Umbilical cord (tissue), 2 donors: ENCODE measurements around the gene ENTPD7. TPM values are rescaled to one million over a fixed set of nuclear protein-coding genes. Genes with fewer than 3 reads are reported as not detected.
"Not testable (repeated sequence)": the region's sequence is repeated elsewhere in the genome, so short reads cannot be mapped to it uniquely, and the experiment has no call there.

Experiments
- DNase-seq: peaks from one replicate; pipeline ENCODE4 v3.0.0-alpha.2; 2015; ENCODE audit warnings: low spot score
- total RNA-seq: library from RNA; depleted of rRNA; stranded (reverse); fragments of >200 nt; gene quantifications from one replicate; pipeline ENCODE4 v1.2.3, GENCODE V29; 2014; ENCODE audit warnings: low replicate concordance; ENCODE audit not compliant: insufficient read depth

ENTPD7 gene
- total RNA-seq, 1 donor from 2014 or later, result 19.0 TPM

DNA sequence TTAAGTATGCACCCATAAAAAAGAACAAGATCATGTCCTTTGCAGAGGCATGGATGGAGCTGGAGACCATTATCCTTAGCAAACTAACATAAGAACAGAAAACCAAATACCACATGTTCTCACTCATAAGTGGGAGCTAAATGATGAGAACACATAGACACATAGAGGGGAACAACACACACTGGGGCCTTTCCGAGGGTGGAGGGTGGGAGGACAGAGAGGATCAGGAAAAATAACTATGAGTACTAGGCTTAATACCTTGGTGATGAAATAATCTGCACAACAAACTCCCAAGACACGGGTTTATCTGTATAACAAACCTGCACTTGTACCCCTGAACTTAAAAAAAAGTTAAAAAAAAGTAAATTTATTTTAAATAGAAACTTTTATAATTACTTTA lies 86.9 kb downstream of the ENTPD7 start:
- DNase-seq, result not testable (repeated sequence)

DNA sequence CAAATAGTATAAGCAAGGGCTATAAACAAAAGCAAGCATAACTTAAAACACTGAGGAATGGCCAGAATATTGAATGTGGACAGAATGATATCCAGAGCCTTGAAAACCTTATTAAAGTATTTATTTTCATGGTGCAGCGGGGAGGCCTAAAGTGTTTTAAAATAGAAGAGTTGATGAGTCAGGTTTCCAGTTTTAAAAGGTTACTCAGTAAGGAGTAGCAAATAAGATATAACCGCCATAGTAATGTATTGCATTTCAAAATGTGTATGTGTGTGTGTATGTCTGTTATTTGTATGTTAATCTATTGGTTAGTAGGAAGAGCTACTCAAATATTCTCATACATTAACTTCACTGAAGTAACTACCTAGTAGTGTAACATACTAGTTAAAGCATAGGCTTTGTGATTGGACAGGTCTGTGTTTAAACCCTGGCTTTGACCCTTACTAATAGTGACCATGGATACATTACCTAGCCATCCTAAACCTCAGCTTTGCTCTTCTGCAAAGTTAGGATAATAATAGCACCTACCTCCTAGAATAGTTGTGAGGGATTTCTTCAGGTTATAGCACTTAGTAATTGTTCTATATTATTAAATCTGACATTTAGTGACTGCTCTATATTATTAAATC lies 89.6 kb downstream of the ENTPD7 start:
- DNase-seq, result peak; percentile 27

DNA sequence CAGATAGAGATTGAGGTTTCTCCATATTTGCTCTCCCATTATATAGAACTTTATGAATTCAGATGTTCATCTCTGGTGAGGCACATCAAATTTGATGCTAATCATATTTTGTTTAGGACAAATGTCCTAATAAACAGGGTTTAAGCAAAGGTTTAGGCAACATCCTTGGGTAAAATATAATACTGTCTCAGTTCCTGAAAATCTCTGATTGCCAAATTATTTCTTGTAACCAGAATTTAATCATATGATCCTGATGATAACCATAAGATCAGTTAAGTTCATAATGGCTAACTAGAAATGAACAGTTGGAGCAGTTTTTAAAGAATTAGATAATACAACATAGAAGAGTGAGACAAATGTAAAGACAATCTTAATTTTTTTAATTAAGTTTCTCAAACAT lies 91.3 kb downstream of the ENTPD7 start:
- no peak for DNase-seq

DNA sequence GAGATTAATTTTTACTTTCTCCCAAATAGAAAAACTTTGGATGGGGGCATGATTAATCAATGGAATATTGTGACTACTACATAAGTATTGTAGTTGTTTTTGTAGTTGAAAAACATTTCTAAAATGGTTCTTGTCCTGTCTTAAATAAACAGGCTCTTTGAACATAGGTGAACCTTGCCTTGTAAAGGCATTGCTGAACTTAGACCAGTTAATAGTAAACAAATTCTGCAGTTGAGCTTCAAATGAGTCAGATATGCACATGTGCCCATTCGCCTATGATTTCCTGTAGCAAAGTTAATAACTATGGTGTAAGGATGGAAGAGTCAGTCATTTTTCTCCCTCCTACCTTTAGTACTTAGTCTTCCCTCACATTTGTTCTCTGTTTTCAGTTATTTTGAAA lies 95.4 kb downstream of the ENTPD7 start:
- DNase-seq, result no peak

Other genes starting within 250 kb of the ENTPD7 start
- gene GOT1, start 228.9 kb upstream of the ENTPD7 start, total RNA-seq, result 2.6 TPM
- gene NKX2-3, start 126.6 kb upstream of the ENTPD7 start, total RNA-seq, result not detected
- 45.7 TPM for gene SLC25A28, start 39.1 kb upstream of the ENTPD7 start, total RNA-seq
- 23.1 TPM for gene COX15, start 72.6 kb downstream of the ENTPD7 start, total RNA-seq
- 27.4 TPM for gene CUTC, start 72.7 kb downstream of the ENTPD7 start, total RNA-seq
- gene ABCC2, start 123.1 kb downstream of the ENTPD7 start, total RNA-seq, result 0.72 TPM